GM12891 (cell line): ENCODE data around the gene SAMHD1.
"Not testable (repeated sequence)": the region's sequence is repeated elsewhere in the genome, so short reads cannot be mapped to it uniquely, and the experiment has no call there.

ENCODE experiments used
- DNase-seq: peaks from one replicate; pipeline ENCODE4 v3.0.0; 2011; ENCODE audit warnings: low spot score; ENCODE audit not compliant: insufficient read length
- FAIRE-seq: peaks from 2 replicates; lab custom pipeline; 2011; peaks lifted over from hg19 to GRCh38; lab: Jason Lieb, UNC
- PAX5 ChIP-seq: IDR thresholded peaks from 2 replicates; pipeline ENCODE4 v1.6.1; 2011; ENCODE audit warnings: low read length, moderate library complexity, mild to moderate bottlenecking; ENCODE audit not compliant: insufficient read depth, severe bottlenecking
- POLR2A ChIP-seq: IDR thresholded peaks from 2 replicates; pipeline ENCODE4 v1.6.1; 2011; ENCODE audit warnings: low read depth, low read length, control low read depth
- POLR2AphosphoS5 ChIP-seq: IDR thresholded peaks from 2 replicates; pipeline ENCODE4 v1.6.1; 2011; ENCODE audit warnings: low read depth, low read length, control low read depth
- POU2F2 ChIP-seq: IDR thresholded peaks from 2 replicates; pipeline ENCODE4 v1.6.1; 2011; ENCODE audit warnings: low read depth, mild to moderate bottlenecking, control low read depth, low read length, moderate library complexity
- SPI1 ChIP-seq: IDR thresholded peaks from 2 replicates; pipeline ENCODE4 v1.6.1; 2011; ENCODE audit warnings: low read depth, low read length, control low read depth
- TAF1 ChIP-seq: IDR thresholded peaks from 2 replicates; pipeline ENCODE4 v1.6.1; 2011; ENCODE audit warnings: low read depth, low read length, control low read depth

The SAMHD1 gene

DNA sequence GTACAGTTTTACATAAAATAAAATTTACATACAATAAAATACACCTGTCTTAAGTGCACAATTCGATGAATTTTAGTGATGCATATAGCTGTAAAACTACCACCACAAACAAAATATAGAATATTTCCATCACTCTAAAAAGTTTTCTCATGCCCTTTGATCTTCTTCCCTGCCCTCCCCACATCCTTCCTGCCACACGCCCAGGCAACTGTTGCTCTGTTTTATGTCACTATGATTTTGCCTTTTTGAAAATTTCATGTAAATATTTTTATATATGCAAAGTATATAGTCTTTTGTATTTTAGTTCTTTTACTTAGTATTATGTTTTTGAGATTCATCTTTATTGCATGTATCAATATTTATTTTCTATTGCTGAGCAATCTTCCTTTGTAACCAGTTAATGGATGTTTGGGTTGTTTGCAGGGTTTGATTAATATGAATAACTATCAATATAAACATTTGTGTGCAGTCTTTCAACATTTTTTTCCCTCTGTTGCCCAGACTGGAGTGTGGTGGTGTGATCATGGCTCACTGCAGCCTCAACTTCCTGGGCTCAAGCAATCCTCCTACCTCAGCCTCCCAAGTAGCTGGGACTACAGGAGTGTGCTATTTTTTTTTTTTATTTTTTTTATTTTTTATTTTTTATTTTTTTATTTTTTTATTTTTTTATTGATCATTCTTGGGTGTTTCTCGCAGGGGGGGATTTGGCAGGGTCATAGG, 23.8 kb upstream of the SAMHD1 start:
- FAIRE-seq (no peak), DNase-seq (no peak)
- TF ChIP-seq POLR2AphosphoS5 (no peak), TAF1 (no peak), POU2F2 (no peak), SPI1 (no peak), PAX5 (no peak), POLR2A (no peak)

DNA sequence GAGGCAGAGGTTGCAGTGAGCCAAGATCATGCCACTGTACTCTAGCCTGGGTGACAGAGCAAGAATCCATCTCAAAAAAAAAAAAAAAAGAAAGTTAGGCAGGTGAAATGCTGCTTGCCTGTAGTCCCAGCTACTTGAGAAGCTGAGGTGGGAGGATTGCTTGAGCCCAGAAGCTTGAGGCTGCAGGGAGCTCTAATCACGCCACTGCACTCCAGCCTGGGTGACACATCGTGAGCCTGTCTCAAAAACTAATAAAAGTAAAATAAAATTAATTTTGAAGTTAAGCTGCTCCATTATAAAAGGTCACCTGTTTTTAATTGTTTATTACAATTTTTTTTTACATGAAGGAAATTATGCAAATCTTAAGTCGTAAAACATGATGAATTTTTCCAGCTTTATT, 23.2 kb upstream of the SAMHD1 start:
- no peak for DNase-seq
- no peak for TF ChIP-seq POLR2A
- TF ChIP-seq POU2F2: no peak
- no peak for TF ChIP-seq PAX5
- FAIRE-seq: no peak

DNA sequence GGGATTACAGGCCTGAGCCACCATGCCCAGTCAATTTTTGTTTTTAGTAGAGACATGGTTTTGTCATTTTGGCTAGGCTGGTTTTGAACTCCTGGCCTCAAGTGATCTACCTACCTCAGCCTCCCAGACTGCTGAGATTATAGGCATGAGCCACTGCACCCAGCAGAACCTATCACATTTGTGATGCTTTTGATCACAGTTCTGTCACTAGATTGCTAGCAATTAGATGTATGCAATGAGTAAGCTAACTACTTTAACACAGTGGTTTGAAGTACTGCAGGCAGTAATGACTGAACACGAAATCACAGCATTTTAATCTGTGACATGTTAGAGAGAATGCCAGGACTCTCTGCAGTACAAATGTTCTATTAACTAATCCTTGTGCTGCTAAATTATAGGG, 19.6 kb upstream of the SAMHD1 start:
- no peak for FAIRE-seq
- DNase-seq: no peak
- no peak for TF ChIP-seq TAF1
- no peak for TF ChIP-seq PAX5
- no peak for TF ChIP-seq POLR2AphosphoS5
- no peak for TF ChIP-seq POLR2A
- no peak for TF ChIP-seq SPI1
- TF ChIP-seq POU2F2: no peak

DNA sequence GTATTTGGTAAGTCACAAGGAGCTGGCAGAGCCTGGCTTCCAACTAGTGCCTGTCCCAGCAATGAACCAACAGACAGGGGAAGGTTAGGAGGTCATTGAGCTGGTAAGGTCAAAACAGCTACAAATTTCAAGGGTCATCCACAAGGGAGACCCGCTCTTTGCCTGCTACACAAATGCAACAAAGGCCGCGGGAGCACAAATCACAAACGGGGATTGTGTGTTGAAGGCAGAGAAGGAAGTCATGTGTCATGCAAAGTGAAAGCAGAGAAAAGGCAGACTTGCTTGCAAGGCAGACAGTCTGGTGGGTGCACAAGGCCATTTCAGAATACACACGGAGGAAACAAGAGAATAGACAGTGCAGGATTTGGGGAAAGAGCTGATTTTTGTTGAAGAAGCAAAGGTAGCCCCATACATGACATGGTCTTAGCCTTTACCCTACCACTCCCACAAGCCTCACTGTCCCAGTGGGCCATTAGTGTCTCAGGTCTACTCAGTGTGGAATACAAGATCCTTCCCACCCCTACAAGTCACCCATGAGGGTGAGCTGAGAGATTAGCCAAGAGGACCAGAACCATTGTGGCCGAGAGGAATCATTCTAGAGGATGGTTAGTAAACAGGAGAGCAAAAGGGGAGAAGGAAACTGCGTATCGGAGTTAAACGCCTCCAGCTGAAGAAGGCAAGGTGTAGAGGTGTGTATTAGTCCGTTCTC, 18.1 kb upstream of the SAMHD1 start:
- FAIRE-seq: no peak
- no peak for DNase-seq

DNA sequence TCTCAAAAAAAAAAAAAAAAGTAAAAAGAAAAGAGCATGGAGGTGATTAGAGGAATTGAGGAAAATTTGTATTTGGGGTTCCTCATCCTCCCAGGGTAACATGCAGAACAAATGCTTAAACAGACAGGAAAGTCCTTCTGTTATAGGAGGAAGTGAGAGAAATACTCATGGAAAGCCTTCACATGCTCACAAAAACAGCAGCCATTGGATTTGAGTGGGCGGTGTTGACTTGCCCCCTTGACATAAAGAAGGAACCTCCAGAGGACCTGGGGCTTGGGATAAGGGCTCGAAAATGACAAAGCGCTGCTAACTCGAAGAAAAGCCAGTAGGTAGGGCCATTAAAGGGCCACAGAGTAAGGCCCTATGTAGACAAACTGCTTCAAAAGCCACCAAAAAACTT, 17.5 kb upstream of the SAMHD1 start:
- TF ChIP-seq PAX5 (no peak), POLR2AphosphoS5 (no peak), SPI1 (no peak; the same call in 1 of the 2 replicates), TAF1 (no peak), POU2F2 (no peak), POLR2A (no peak)
- FAIRE-seq (no peak), DNase-seq (no peak)

More for the DNA sequence above, 18.1 kb upstream of the SAMHD1 start:
- TF ChIP-seq POLR2A (no peak), POLR2AphosphoS5 (no peak), TAF1 (no peak), SPI1 (no peak), PAX5 (no peak), POU2F2 (no peak)

DNA sequence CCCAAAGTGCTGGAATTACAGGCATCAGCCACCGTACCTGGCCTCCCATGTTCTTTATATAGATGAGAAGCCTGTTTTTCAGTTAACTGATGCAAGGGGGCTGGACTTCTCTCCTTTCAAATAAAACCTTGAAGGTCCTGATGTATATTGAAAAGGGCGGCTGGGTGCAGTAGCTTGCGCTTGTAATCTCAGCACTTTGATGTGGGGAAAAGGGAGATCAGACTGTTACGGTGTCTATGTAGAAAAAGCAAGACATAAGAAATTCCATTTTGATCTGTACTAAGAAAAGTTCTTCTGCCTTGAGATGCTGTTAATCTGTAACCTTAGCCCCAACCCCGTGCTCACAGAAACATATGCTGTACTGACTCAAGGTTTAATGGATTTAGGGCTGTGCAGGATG, 16.1 kb upstream of the SAMHD1 start:
- FAIRE-seq (no peak), DNase-seq (no peak)
- no peak for TF ChIP-seq POLR2A
- TF ChIP-seq POLR2AphosphoS5: no peak
- no peak for TF ChIP-seq POU2F2
- no peak for TF ChIP-seq TAF1
- TF ChIP-seq SPI1: no peak
- no peak for TF ChIP-seq PAX5

DNA sequence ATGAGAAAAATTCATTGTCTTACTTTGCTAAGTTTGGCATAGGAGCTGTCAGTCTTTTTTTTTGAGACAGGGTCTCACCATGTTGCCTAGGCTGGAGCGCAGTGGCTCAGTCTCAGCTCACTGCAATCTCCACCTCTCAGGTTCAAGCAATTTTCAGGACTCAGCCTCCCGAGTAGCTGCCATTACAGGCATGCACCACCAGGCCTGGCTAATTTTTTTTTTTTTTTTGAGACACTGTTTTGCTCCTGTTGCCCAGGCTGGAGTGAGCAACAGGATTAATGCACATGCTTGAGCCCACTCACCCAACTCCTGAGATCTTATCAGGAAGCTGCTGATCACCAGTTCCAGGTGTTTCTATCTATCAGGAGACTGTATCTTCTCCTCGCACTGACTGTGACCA, 15.5 kb upstream of the SAMHD1 start:
- FAIRE-seq, DNase-seq: not testable (repeated sequence)

DNA sequence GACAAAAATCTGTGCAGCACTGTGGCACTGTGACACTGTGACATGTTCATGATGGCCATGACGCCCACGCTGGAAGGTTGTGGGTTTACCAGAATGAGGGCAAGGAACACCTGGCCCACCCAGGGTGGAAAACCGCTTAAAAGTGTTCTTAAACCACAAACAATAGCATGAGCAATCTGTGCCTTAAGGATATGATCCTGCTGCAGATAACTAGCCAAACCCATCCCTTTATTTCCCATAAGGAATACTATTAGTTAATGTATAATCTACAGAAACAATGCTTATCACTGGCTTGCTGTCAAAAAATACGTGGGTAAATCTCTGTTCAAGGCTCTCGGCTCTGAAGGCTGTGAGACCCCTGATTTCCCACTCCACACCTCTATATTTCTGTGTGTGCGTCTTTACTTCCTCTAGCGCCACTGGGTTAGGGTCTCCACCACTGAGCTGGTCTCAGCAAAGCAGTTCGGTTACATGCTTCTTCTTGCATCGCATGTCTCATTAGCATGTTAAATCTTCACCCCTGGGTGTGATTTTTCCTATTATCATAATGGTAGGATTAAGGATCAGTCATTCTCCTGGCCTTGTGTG, 10.9 kb upstream of the SAMHD1 start:
- not testable (repeated sequence) for FAIRE-seq, DNase-seq

DNA sequence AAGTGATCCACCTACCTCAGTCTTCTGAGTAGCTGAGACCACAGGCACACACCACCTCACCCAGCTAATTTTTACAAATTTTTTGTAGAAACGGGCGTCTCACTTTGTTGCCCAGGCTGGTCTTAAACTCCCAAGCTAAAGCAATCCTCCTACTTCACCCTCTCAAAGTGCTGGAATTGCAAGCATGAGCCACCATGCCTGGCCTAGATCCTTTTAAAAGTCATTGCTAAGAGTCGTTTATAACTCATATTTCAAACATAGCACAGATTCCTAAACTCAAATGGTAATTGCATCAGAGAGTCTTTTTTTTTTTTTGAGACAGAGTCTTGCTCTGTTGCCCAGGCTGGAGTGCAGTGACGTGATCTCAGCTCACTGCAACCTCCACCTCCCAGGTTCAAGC, 7.7 kb upstream of the SAMHD1 start:
- DNase-seq: no peak
- FAIRE-seq: no peak
- TF ChIP-seq POU2F2 (no peak), POLR2A (no peak), TAF1 (no peak), PAX5 (no peak), SPI1 (no peak)

DNA sequence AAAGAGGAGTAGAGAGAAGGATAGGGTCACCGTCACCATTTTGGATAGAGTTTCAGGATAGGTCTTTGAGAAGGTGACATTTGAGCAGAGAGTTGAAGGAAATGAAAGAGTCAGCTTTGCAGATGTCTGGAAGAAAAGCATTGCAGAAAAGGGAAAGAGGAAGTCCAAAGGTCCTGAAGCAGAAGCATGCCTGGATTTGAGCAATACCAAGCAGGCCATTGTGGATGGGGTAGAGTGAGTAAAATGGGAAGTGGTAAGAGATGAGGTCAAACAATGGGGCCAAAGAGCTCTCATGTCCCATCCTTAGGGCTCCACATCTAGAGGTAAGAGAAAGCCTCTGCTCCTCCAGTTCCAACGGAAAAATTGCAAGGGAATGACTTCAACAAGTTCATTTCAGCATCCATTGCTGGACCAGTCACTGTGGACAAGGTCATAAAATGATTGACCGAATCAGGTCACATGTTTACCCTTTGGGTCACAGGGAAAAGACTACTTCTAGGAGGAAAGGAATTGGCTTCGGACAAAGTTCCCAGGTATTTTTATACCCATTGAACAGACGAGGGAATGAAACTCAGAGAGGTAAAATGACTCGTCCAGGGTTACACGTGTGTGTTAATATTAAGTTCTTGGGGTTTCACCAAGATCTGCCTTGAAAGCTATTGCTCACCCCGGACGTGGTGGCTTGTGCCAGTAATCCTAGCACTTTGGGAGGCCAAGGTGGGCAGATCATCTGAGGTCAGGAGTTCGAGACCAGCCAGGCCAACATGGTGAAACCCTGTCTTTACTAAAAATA, 6.6 kb upstream of the SAMHD1 start:
- FAIRE-seq (no peak), DNase-seq (no peak)
- TF ChIP-seq SPI1 (peak; percentile 73), POU2F2 (no peak)
